ENCODE measurements around the gene PAPPA2.

The PAPPA2 gene

GRCh38 chr1:176699821-176700220, 236.8 kb downstream of the PAPPA2 start:
- in situ Hi-C loops (cut with MboI; ENCODE audit: low pct_unique_long_range_greater_than_20kb, low sequenced_read_pairs, unreplicated experiment): no loop called here
- no peak for DNase-seq (ENCODE audit: low spot score)
- no peak for TF ChIP-seq CTCF (IDR thresholded peaks at IDR 0.05; ENCODE audit: extremely low read depth, insufficient read depth, missing control alignments)

- in situ Hi-C loops (cut with MboI; ENCODE audit: low pct_unique_long_range_greater_than_20kb, low sequenced_read_pairs, unreplicated experiment): no loop called here
- DNase-seq (ENCODE audit: low spot score): no peak
- no peak for TF ChIP-seq CTCF (IDR thresholded peaks at IDR 0.05; ENCODE audit: extremely low read depth, insufficient read depth, missing control alignments)
These were observed 238.3 kb downstream of the PAPPA2 start for GRCh38 chr1:176701151-176701866.

- no peak for DNase-seq (ENCODE audit: low spot score)
- in situ Hi-C loops (cut with MboI; ENCODE audit: low pct_unique_long_range_greater_than_20kb, low sequenced_read_pairs, unreplicated experiment): no loop called here
- no peak for TF ChIP-seq CTCF (IDR thresholded peaks at IDR 0.05; ENCODE audit: extremely low read depth, insufficient read depth, missing control alignments)
These were observed 239.9 kb downstream of the PAPPA2 start for GRCh38 chr1:176702901-176703300.

GRCh38 chr1:176705585-176705984, 242.6 kb downstream of the PAPPA2 start:
- in situ Hi-C loops (cut with MboI; ENCODE audit: low pct_unique_long_range_greater_than_20kb, low sequenced_read_pairs, unreplicated experiment): no loop called here
- TF ChIP-seq CTCF (IDR thresholded peaks at IDR 0.05; ENCODE audit: extremely low read depth, insufficient read depth, missing control alignments): no peak
- DNase-seq (ENCODE audit: low spot score): no peak

GRCh38 chr1:176717066-176717750, 254.2 kb downstream of the PAPPA2 start:
- no peak for TF ChIP-seq CTCF (IDR thresholded peaks at IDR 0.05; ENCODE audit: extremely low read depth, insufficient read depth, missing control alignments)
- no peak for DNase-seq (ENCODE audit: low spot score)
- in situ Hi-C loops (cut with MboI; ENCODE audit: low pct_unique_long_range_greater_than_20kb, low sequenced_read_pairs, unreplicated experiment): no loop called here

- no peak for TF ChIP-seq CTCF (IDR thresholded peaks at IDR 0.05; ENCODE audit: extremely low read depth, insufficient read depth, missing control alignments)
- DNase-seq (ENCODE audit: low spot score): no peak
- in situ Hi-C loops (cut with MboI; ENCODE audit: low pct_unique_long_range_greater_than_20kb, low sequenced_read_pairs, unreplicated experiment): no loop called here
These were observed 256.5 kb downstream of the PAPPA2 start for GRCh38 chr1:176719447-176719846.

All from GM13977 (cell line).